RWPE1 (cell line): ENCODE measurements around the gene MEIS2.

ENCODE experiments used
- CTCF ChIA-PET: fragments of 350-600 bp; sonication (Branson Sonifier 250); formaldehyde crosslinking; extraction: SDS; loops from one replicate; lab custom pipeline; 2021; lab: Yijun Ruan, JAX
- POLR2A ChIA-PET: fragments of 400-600 bp; formaldehyde crosslinking; extraction: SDS; loops from one replicate; lab custom pipeline; 2020; ENCODE audit warnings: antibody characterized with exemption; ENCODE audit not compliant: low non-redundant PET; lab: Yijun Ruan, JAX
- DNase-seq: peaks from one replicate; pipeline ENCODE4 v3.0.0; 2012; ENCODE audit warnings: low spot score
- H3K27ac ChIP-seq: fragments of 450-650 bp; 2 replicates; pipeline ENCODE4 v1.5.1; 2017
- TF ChIP-seq, protein P1 (sequence below): fragments of 450-650 bp; conservative IDR thresholded peaks from 2 replicates; pipeline ENCODE4 v1.5.1; 2017; ENCODE audit warnings: low read depth, mild to moderate bottlenecking

The MEIS2 gene

DNA sequence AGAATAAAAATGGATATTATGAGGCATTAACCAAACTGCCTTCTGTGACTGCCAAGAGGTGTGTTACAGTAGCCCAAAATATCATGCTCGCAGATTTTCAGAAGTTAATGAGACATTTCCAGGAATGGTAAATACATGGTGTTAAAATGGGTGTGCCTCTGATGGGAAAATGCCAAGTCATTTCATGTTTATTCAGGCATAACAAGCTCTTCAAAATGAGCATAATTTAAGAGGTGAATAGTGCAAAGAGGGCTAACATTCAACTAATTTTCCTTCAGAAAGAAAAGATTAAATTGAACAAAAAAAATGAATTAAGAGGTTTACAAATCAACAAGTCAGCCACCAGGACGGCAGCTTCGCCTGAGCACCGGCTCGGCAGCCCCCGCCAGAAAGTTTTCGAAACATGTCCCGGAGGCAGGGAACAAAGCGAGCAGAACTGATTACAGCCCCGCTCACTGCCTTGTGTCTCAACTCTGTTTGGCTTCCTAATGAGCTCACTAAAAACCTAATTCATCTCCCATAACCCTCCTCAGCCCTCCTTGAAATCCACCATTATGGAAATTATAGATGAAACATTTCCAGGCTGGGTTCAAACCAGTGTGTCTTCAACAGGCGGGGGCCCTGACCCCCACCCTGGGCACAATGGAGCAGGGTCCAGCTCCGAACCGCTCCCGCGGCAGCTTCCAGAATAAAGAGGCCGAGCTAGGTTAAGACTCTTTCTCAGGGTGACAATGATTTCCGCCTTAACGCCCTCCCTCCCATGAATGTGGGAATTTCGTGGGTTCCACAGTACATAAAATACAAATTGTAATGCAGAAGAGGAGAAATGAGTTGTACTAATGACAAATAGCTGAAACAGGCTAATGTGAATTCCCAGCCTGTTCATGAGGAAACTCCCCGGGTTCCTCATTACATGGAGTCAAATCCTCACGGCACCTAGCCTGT lies 43.9 kb downstream of the MEIS2 start:
- ChIA-PET POLR2A (no interaction called here), CTCF (interaction anchor here (0.8 kb wide), 1 partner anchor 11 kb away, joined by 3 read pairs; no protein-coding TSS in a partner anchor)
- no peak for DNase-seq
- H3K27ac ChIP-seq: no peak overlapping the region
- TF ChIP-seq, protein P1, sequence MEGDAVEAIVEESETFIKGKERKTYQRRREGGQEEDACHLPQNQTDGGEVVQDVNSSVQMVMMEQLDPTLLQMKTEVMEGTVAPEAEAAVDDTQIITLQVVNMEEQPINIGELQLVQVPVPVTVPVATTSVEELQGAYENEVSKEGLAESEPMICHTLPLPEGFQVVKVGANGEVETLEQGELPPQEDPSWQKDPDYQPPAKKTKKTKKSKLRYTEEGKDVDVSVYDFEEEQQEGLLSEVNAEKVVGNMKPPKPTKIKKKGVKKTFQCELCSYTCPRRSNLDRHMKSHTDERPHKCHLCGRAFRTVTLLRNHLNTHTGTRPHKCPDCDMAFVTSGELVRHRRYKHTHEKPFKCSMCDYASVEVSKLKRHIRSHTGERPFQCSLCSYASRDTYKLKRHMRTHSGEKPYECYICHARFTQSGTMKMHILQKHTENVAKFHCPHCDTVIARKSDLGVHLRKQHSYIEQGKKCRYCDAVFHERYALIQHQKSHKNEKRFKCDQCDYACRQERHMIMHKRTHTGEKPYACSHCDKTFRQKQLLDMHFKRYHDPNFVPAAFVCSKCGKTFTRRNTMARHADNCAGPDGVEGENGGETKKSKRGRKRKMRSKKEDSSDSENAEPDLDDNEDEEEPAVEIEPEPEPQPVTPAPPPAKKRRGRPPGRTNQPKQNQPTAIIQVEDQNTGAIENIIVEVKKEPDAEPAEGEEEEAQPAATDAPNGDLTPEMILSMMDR: no peak

DNA sequence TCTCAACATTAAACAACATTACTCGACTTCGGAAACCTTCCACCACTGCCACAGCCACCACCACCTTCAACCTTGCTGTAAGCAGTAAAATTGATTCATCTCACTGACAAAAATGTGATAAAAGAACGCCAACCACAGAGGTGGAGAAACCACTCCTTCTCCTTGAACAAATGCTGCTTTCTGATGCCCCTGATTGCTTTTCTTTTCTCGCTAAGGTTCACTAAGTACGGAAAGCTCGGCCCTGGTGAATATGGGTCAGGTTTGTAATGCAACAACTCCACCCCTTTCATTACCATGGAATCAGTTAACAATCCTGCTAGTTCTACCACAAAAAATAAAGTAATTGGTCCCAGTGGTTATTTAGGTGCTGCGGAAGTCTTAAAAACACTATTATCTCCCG lies 44.9 kb downstream of the MEIS2 start:
- H3K27ac ChIP-seq: no peak overlapping the region
- POLR2A ChIA-PET: no interaction called here
- CTCF ChIA-PET: no interaction called here
- TF ChIP-seq, protein P1: no peak
- DNase-seq: no peak

DNA sequence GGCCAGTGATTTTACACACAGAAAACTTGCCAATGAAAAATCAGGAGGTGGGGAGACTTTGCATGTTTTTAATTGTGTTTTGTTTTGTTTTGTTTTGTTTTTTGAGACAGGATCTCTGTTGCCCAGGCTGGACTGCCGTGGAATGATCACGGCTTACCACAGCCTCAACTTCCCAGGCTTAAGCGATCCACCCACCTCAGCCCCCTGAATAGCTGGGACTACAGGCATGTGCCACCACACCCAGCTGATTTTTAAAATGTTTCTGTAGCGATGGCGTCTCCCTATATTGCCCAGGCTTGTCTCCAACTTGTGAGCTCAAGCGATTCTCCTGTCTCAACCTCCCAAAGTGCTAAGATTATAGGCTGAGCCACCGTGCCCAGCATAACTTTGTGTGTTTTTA lies 46.0 kb downstream of the MEIS2 start:
- H3K27ac ChIP-seq: no peak overlapping the region
- POLR2A ChIA-PET: no interaction called here
- TF ChIP-seq, protein P1: no peak
- CTCF ChIA-PET: no interaction called here
- no peak for DNase-seq

DNA sequence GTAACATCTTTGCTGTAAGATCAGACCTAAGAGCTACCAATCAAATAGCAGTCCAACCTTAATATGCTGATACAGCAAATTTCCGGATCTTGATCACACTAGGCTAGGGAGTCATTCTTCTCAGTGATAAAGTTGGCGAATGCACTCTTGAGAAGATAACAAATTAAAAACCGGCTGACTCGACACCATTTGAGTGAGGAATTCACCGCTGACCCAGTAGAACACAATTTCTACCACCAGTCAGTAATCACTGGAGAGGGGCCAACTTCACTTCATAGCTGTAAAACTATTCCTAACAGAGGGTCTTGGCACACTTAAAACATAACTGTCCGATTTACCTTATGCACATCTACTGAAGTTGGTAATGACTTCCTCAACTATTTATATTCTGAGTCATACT lies 47.2 kb downstream of the MEIS2 start:
- no peak overlapping the region for H3K27ac ChIP-seq
- CTCF ChIA-PET: no interaction called here
- no peak for DNase-seq
- TF ChIP-seq, protein P1: no peak
- POLR2A ChIA-PET: no interaction called here

DNA sequence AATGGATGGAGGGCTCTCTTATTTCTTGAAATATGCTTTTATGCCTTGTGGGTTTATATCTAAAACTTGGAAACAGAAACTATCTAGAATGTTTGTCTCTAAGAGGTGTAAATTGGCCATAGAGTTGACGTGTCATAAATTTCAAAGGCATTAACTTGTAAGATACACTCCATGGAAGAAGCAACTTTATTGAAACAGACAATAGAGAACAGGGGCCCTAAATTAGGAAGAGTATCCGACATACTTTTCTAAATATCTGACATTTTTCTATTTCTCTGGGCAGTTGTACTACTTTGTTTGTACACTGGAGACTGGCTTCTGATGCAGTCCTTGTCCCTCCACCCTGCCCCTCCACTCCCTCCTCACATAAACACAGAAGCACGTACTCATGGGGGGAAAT lies 50.0 kb downstream of the MEIS2 start:
- H3K27ac ChIP-seq: no peak overlapping the region
- ChIA-PET CTCF (no interaction called here), POLR2A (no interaction called here)
- TF ChIP-seq, protein P1: no peak
- no peak for DNase-seq

DNA sequence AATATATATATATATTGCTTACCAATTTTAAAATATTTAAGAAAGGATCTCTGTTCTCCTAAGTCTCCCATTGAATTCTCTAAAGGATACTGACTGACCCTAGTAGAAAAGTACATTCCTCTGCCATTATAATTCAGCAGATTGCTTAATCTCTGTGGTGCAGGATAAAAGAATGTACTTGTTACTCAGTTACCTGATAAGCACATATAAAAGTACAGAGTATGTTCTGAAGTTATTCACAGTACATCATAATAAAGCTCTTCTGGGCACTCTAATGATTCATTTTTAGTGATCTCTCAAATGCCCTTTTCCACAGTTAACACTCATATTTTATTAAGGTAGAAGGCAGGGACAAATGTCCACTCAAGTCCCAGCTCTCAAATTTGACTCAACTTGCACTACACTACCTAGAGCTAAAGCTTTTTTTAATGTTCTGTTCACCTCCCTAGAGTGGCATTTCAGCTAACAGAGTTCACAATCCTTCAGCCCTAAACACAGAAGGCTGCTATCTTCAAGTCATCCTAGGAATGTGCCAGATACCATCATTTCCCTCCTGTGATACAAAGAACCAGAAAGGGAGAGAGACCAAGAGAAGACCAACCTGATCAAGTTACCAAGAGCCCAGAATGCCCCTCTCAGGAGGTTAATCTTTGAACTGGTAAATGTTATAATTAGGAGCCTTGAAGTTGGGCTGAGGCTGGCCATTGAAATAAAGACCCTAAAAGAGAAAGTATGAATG lies 53.3 kb downstream of the MEIS2 start:
- peak; percentile 22 for DNase-seq
- TF ChIP-seq, protein P1: no peak
- ChIA-PET CTCF (no interaction called here), POLR2A (interaction anchor here (0.6 kb wide), 1 partner anchor 331 kb away, joined by 3 read pairs; no protein-coding TSS in a partner anchor)
- H3K27ac ChIP-seq: no peak overlapping the region
